MM.1S (cell line): ENCODE data around the gene SYNE1.

Experiments
- DNase-seq: peaks from one replicate; pipeline ENCODE4 v3.0.0-alpha.2; 2015
- H2AFZ ChIP-seq: fragments of 300-600 bp; sonication (generic); 2 replicates; pipeline ENCODE4 v1.6.0; 2016; ENCODE audit warnings: antibody characterized with exemption, low read length
- H3F3A ChIP-seq: fragments of 300-600 bp; sonication (generic); 2 replicates; pipeline ENCODE4 v1.6.1; 2016; ENCODE audit warnings: mild to moderate bottlenecking, antibody characterized with exemption, low read length, moderate library complexity, mixed read lengths; ENCODE audit not compliant: insufficient read depth
- H3K27ac ChIP-seq: fragments of 300-600 bp; sonication (generic); 2 replicates; pipeline ENCODE4 v1.5.1; 2016; ENCODE audit warnings: mild to moderate bottlenecking, low read length
- H3K27me3 ChIP-seq: fragments of 300-600 bp; sonication (generic); replicated peaks from 2 replicates; pipeline ENCODE4 v1.6.0; 2016; ENCODE audit warnings: low read length; ENCODE audit not compliant: insufficient read depth
- H3K36me3 ChIP-seq: fragments of 300-600 bp; sonication (generic); replicated peaks from 2 replicates; pipeline ENCODE4 v1.6.1; 2016; ENCODE audit warnings: mild to moderate bottlenecking, low read length, mixed read lengths; ENCODE audit not compliant: insufficient read depth
- H3K4me1 ChIP-seq: fragments of 300-600 bp; sonication (generic); 2 replicates; pipeline ENCODE4 v1.6.1; 2016; ENCODE audit warnings: low read length, mixed read lengths
- H3K4me2 ChIP-seq: fragments of 300-600 bp; sonication (generic); 2 replicates; pipeline ENCODE4 v1.6.0; 2016; ENCODE audit warnings: low read depth, low read length
- H3K4me3 ChIP-seq: fragments of 300-600 bp; sonication (generic); 2 replicates; pipeline ENCODE4 v1.5.1; 2016; ENCODE audit warnings: low read length, mixed read lengths
- H3K79me2 ChIP-seq: fragments of 300-600 bp; sonication (generic); 2 replicates; pipeline ENCODE4 v1.6.1; 2016; ENCODE audit warnings: mixed run types, low read length, mixed read lengths
- H3K9ac ChIP-seq: fragments of 300-600 bp; sonication (generic); 2 replicates; pipeline ENCODE4 v1.6.1; 2016; ENCODE audit warnings: low read length, mixed read lengths
- H3K9me2 ChIP-seq: fragments of 300-600 bp; sonication (generic); replicated peaks from 2 replicates; pipeline ENCODE4 v1.6.1; 2016; ENCODE audit warnings: mild to moderate bottlenecking, low read length, mixed read lengths; ENCODE audit not compliant: insufficient read depth
- H3K9me3 ChIP-seq: fragments of 300-600 bp; sonication (generic); replicated peaks from 2 replicates; pipeline ENCODE4 v1.6.1; 2016; ENCODE audit warnings: mild to moderate bottlenecking, low read length, mixed read lengths; ENCODE audit not compliant: insufficient read depth
- H4K20me1 ChIP-seq: fragments of 300-600 bp; sonication (generic); 2 replicates; pipeline ENCODE4 v1.6.1; 2016; ENCODE audit warnings: mild to moderate bottlenecking, low read length, moderate library complexity, mixed read lengths; ENCODE audit not compliant: insufficient read depth
- EZH2 ChIP-seq: fragments of 300-600 bp; sonication (generic); optimal IDR thresholded peaks from 2 replicates; pipeline ENCODE3; 2017; ENCODE audit warnings: low read depth, mild to moderate bottlenecking, antibody characterized with exemption, low read length, mixed read lengths
- EZH2phosphoT487 ChIP-seq: fragments of 300-600 bp; sonication (generic); IDR thresholded peaks from 2 replicates; pipeline ENCODE4 v1.6.1; 2018; ENCODE audit warnings: antibody characterized with exemption, low read length
- TF ChIP-seq, protein P1 (sequence below): fragments of 300-600 bp; sonication (generic); IDR thresholded peaks from 2 replicates; pipeline ENCODE4 v1.5.1; 2016; ENCODE audit warnings: antibody characterized with exemption, low read length, mixed read lengths

Gene SYNE1

DNA sequence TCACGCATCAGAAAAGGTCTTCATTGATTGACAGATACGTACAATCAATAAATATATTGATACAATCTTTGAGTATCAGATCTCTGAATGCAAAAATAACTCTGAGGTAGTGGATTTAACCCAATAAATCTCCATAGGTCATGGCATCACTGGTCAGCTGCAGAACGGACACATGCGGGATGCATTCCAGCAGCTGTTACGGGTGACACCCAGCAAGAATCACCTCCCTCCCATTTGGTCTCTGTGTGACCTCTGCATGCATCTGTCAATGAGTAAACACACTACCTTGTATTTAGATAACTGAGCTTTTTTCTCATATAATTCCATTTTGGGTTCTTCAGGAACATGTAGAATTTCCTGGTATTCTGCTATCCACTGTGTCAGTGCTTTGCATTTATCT is 285.4 kb downstream of the SYNE1 start:
- Histone ChIP-seq H3K9me3 (no peaks in the 10 kb centered on the region), H4K20me1 (no peaks in the 10 kb centered on the region), H3K79me2 (no peaks in the 10 kb centered on the region), H3F3A (no peaks in the 10 kb centered on the region), H3K4me2 (no peak overlapping the region), H3K27ac (no peak overlapping the region), H3K9me2 (no peaks in the 10 kb centered on the region), H3K27me3 (no peaks in the 10 kb centered on the region), H3K4me3 (no peak overlapping the region), H3K4me1 (no peaks in the 10 kb centered on the region), H2AFZ (no peak overlapping the region), H3K36me3 (no peaks in the 10 kb centered on the region), H3K9ac (no peak overlapping the region)
- TF ChIP-seq EZH2phosphoT487 (no peak), EZH2 (no peak)
- TF ChIP-seq, protein P1, sequence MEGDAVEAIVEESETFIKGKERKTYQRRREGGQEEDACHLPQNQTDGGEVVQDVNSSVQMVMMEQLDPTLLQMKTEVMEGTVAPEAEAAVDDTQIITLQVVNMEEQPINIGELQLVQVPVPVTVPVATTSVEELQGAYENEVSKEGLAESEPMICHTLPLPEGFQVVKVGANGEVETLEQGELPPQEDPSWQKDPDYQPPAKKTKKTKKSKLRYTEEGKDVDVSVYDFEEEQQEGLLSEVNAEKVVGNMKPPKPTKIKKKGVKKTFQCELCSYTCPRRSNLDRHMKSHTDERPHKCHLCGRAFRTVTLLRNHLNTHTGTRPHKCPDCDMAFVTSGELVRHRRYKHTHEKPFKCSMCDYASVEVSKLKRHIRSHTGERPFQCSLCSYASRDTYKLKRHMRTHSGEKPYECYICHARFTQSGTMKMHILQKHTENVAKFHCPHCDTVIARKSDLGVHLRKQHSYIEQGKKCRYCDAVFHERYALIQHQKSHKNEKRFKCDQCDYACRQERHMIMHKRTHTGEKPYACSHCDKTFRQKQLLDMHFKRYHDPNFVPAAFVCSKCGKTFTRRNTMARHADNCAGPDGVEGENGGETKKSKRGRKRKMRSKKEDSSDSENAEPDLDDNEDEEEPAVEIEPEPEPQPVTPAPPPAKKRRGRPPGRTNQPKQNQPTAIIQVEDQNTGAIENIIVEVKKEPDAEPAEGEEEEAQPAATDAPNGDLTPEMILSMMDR, result no peak
- no peak for DNase-seq

DNA sequence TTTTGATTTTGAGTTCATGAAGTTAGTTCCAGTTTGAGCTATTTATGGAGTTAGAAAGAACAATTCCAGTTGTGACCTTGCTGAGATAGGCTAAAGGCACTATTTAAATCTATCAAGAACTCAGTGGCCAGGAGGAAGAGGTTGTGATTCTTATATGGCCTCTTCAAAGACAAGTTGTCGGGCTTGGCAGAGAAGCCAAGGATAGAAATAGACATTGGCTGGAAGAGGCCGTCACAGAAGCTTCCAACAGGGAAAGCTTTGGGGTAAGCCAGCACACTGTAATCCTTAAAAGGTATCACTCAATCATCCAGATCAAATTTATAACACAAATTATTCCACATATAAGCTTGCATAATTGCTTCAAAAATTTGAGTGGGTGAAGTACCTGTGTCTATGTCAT is 286.1 kb downstream of the SYNE1 start:
- no peak for DNase-seq
- Histone ChIP-seq H3K4me3 (no peak overlapping the region), H3K27ac (no peak overlapping the region), H3K36me3 (no peaks in the 10 kb centered on the region), H3K4me1 (no peaks in the 10 kb centered on the region), H2AFZ (no peak overlapping the region), H4K20me1 (no peaks in the 10 kb centered on the region), H3K27me3 (no peaks in the 10 kb centered on the region), H3K9me3 (no peaks in the 10 kb centered on the region), H3K9me2 (no peaks in the 10 kb centered on the region), H3K79me2 (no peaks in the 10 kb centered on the region), H3K9ac (no peak overlapping the region), H3F3A (no peaks in the 10 kb centered on the region), H3K4me2 (no peak overlapping the region)
- TF ChIP-seq EZH2phosphoT487, result no peak
- TF ChIP-seq, protein P1, result no peak
- TF ChIP-seq EZH2, result no peak

DNA sequence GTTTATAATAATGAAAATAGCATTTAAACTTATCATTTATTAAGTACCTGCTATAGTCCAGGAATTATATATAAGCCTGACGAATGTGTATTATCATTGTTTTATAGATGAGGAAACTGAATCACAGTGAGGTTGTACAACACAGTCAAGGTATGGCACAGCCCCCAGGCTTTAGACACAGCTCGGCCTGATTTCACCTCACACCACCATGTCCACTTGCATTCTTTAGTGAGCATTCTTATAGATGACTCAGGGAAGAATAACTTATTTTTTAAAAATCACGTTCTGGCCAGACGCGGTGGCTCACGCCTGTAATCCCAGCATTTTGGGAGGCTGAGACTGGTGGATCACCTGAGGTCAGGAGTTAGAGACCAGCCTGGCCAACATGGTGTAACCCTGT is 289.0 kb downstream of the SYNE1 start:
- no peak overlapping the region for H3K4me2 ChIP-seq
- H3K27ac ChIP-seq, result no peak overlapping the region
- no peak overlapping the region for H2AFZ ChIP-seq
- DNase-seq, result no peak
- H3K9me3 ChIP-seq, result no peaks in the 10 kb centered on the region
- no peaks in the 10 kb centered on the region for H3K9me2 ChIP-seq
- no peaks in the 10 kb centered on the region for H3K36me3 ChIP-seq
- H3K4me1 ChIP-seq, result no peaks in the 10 kb centered on the region
- no peaks in the 10 kb centered on the region for H3K79me2 ChIP-seq
- H3F3A ChIP-seq, result no peaks in the 10 kb centered on the region
- H3K9ac ChIP-seq, result no peak overlapping the region
- no peak overlapping the region for H3K4me3 ChIP-seq
- H4K20me1 ChIP-seq, result no peaks in the 10 kb centered on the region
- no peaks in the 10 kb centered on the region for H3K27me3 ChIP-seq
- TF ChIP-seq EZH2 (no peak), EZH2phosphoT487 (no peak)
- TF ChIP-seq, protein P1, result no peak
